HG03045 (cell line): ENCODE measurements around the gene SCARF2.
"Not testable (repeated sequence)": the region's sequence is repeated elsewhere in the genome, so short reads cannot be mapped to it uniquely, and the experiment has no call there.

Experiments used
- ATAC-seq: cut with Tn5 transposase; IDR thresholded peaks from one replicate; pipeline ENCODE4 v1.9.1; 2021; ENCODE audit warnings: mild to moderate bottlenecking, moderate library complexity; ENCODE audit not compliant: unreplicated experiment

The SCARF2 gene

GRCh38 chr22:20463324-20464095 lies 25.9 kb upstream of the SCARF2 start:
- no peak for ATAC-seq

GRCh38 chr22:20459862-20460261 lies 22.2 kb upstream of the SCARF2 start:
- ATAC-seq = no peak

- no peak for ATAC-seq
Measured at GRCh38 chr22:20459152-20459542, 21.5 kb upstream of the SCARF2 start.

- no peak for ATAC-seq
Measured at GRCh38 chr22:20458530-20459151, 21.0 kb upstream of the SCARF2 start.

GRCh38 chr22:20457506-20458240 lies 20.0 kb upstream of the SCARF2 start:
- no peak for ATAC-seq

GRCh38 chr22:20456722-20457076 lies 19.1 kb upstream of the SCARF2 start:
- no peak for ATAC-seq

- no peak for ATAC-seq
Measured at GRCh38 chr22:20456064-20456721, 18.6 kb upstream of the SCARF2 start.

GRCh38 chr22:20455709-20456063 lies 18.1 kb upstream of the SCARF2 start:
- no peak for ATAC-seq

GRCh38 chr22:20453222-20453621 lies 15.6 kb upstream of the SCARF2 start:
- no peak for ATAC-seq

- no peak for ATAC-seq
Measured at GRCh38 chr22:20451920-20452319, 14.3 kb upstream of the SCARF2 start.

GRCh38 chr22:20451129-20451778 lies 13.6 kb upstream of the SCARF2 start:
- not testable (repeated sequence) for ATAC-seq

- no peak for ATAC-seq
Measured at GRCh38 chr22:20450551-20450906, 12.9 kb upstream of the SCARF2 start.

- ATAC-seq = no peak
Measured at GRCh38 chr22:20449819-20450550, 12.4 kb upstream of the SCARF2 start.

GRCh38 chr22:20448630-20449029 lies 11.0 kb upstream of the SCARF2 start:
- ATAC-seq = no peak

- no peak for ATAC-seq
Measured at GRCh38 chr22:20446383-20446970, 8.9 kb upstream of the SCARF2 start.

GRCh38 chr22:20444325-20444724 lies 6.7 kb upstream of the SCARF2 start:
- ATAC-seq = no peak

GRCh38 chr22:20442485-20443284 lies 5.1 kb upstream of the SCARF2 start:
- no peak for ATAC-seq

- ATAC-seq = no peak
Measured at GRCh38 chr22:20441631-20442484, 4.2 kb upstream of the SCARF2 start.
